ENCODE measurements around the gene USP25.

The USP25 gene

GRCh38 chr21:15804247-15805005 lies 74.6 kb downstream of the USP25 start:
- no peak for TF ChIP-seq CTCF (IDR thresholded peaks at IDR 0.05; ENCODE audit: unreplicated experiment in 3 of 3)
- Mint-ChIP-seq H3K36me3 (ENCODE audit: low read depth) (peaks cover 39% of the 10 kb centered on the region), H3K9me3 (no peaks in the 10 kb centered on the region), H3K27ac (no peak overlapping the region), H3K27me3 (ENCODE audit: low read depth) (no peaks in the 10 kb centered on the region), H3K4me3 (no peak overlapping the region), H3K4me1 (peaks cover 31% of the 10 kb centered on the region)

- peaks cover 13% of the 10 kb centered on the region for H3K9me3 Mint-ChIP-seq
- peaks cover 67% of the 10 kb centered on the region for H3K36me3 Mint-ChIP-seq (ENCODE audit: low read depth)
- no peak for TF ChIP-seq CTCF (IDR thresholded peaks at IDR 0.05; ENCODE audit: unreplicated experiment in 3 of 3)
- H3K27ac Mint-ChIP-seq, result peak overlapping the region; percentile 17 to 62 (median 26)
- peaks cover 27% of the 10 kb centered on the region for H3K4me1 Mint-ChIP-seq
- H3K4me3 Mint-ChIP-seq, result no peak overlapping the region
- no peaks in the 10 kb centered on the region for H3K27me3 Mint-ChIP-seq (ENCODE audit: low read depth)
Observed at GRCh38 chr21:15809065-15809464, 79.3 kb downstream of the USP25 start.

GRCh38 chr21:15809818-15810217 lies 80.0 kb downstream of the USP25 start:
- no peak for TF ChIP-seq CTCF (IDR thresholded peaks at IDR 0.05; ENCODE audit: unreplicated experiment in 3 of 3)
- peak overlapping the region; percentile 12 to 45 (median 18) for H3K27ac Mint-ChIP-seq
- H3K36me3 Mint-ChIP-seq (ENCODE audit: low read depth), result peaks cover 75% of the 10 kb centered on the region
- peaks cover 27% of the 10 kb centered on the region for H3K4me1 Mint-ChIP-seq
- H3K9me3 Mint-ChIP-seq, result peaks cover 19% of the 10 kb centered on the region
- H3K27me3 Mint-ChIP-seq (ENCODE audit: low read depth), result no peaks in the 10 kb centered on the region
- no peak overlapping the region for H3K4me3 Mint-ChIP-seq

- Mint-ChIP-seq H3K4me1 (no peaks in the 10 kb centered on the region), H3K27me3 (ENCODE audit: low read depth) (no peaks in the 10 kb centered on the region), H3K4me3 (no peak overlapping the region), H3K27ac (no peak overlapping the region), H3K9me3 (peaks cover 34% of the 10 kb centered on the region), H3K36me3 (ENCODE audit: low read depth) (peaks cover 85% of the 10 kb centered on the region)
- no peak for TF ChIP-seq CTCF (IDR thresholded peaks at IDR 0.05; ENCODE audit: unreplicated experiment in 3 of 3)
Observed at GRCh38 chr21:15815285-15815684, 85.5 kb downstream of the USP25 start.

- no peaks in the 10 kb centered on the region for H3K27me3 Mint-ChIP-seq (ENCODE audit: low read depth)
- H3K4me1 Mint-ChIP-seq, result no peaks in the 10 kb centered on the region
- no peak overlapping the region for H3K4me3 Mint-ChIP-seq
- peaks cover 55% of the 10 kb centered on the region for H3K36me3 Mint-ChIP-seq (ENCODE audit: low read depth)
- no peak overlapping the region for H3K27ac Mint-ChIP-seq
- no peak for TF ChIP-seq CTCF (IDR thresholded peaks at IDR 0.05; ENCODE audit: unreplicated experiment in 3 of 3)
- H3K9me3 Mint-ChIP-seq, result peaks cover 12% of the 10 kb centered on the region
Observed at GRCh38 chr21:15820327-15820726, 90.5 kb downstream of the USP25 start.

GRCh38 chr21:15820852-15821379 lies 91.1 kb downstream of the USP25 start:
- Mint-ChIP-seq H3K36me3 (ENCODE audit: low read depth) (peaks cover 50% of the 10 kb centered on the region), H3K27ac (no peak overlapping the region), H3K9me3 (peaks cover 7% of the 10 kb centered on the region), H3K4me3 (no peak overlapping the region), H3K4me1 (peaks cover 1% of the 10 kb centered on the region), H3K27me3 (ENCODE audit: low read depth) (no peaks in the 10 kb centered on the region)
- no peak for TF ChIP-seq CTCF (IDR thresholded peaks at IDR 0.05; ENCODE audit: unreplicated experiment in 3 of 3)

Measured in nephron (organoid).